MM.1S (cell line): Measurements from ENCODE around the gene MTARC2.
"Not testable (repeated sequence)": the region's sequence is repeated elsewhere in the genome, so short reads cannot be mapped to it uniquely, and the experiment has no call there.

ENCODE experiments used
- DNase-seq: peaks from one replicate; pipeline ENCODE4 v3.0.0-alpha.2; 2015
- H2AFZ ChIP-seq: fragments of 300-600 bp; sonication (generic); 2 replicates; pipeline ENCODE4 v1.6.0; 2016; ENCODE audit warnings: antibody characterized with exemption, low read length
- H3F3A ChIP-seq: fragments of 300-600 bp; sonication (generic); 2 replicates; pipeline ENCODE4 v1.6.1; 2016; ENCODE audit warnings: mild to moderate bottlenecking, antibody characterized with exemption, low read length, moderate library complexity, mixed read lengths; ENCODE audit not compliant: insufficient read depth
- H3K27ac ChIP-seq: fragments of 300-600 bp; sonication (generic); 2 replicates; pipeline ENCODE4 v1.5.1; 2016; ENCODE audit warnings: mild to moderate bottlenecking, low read length
- H3K27me3 ChIP-seq: fragments of 300-600 bp; sonication (generic); replicated peaks from 2 replicates; pipeline ENCODE4 v1.6.0; 2016; ENCODE audit warnings: low read length; ENCODE audit not compliant: insufficient read depth
- H3K36me3 ChIP-seq: fragments of 300-600 bp; sonication (generic); replicated peaks from 2 replicates; pipeline ENCODE4 v1.6.1; 2016; ENCODE audit warnings: mild to moderate bottlenecking, low read length, mixed read lengths; ENCODE audit not compliant: insufficient read depth
- H3K4me1 ChIP-seq: fragments of 300-600 bp; sonication (generic); 2 replicates; pipeline ENCODE4 v1.6.1; 2016; ENCODE audit warnings: low read length, mixed read lengths
- H3K4me2 ChIP-seq: fragments of 300-600 bp; sonication (generic); 2 replicates; pipeline ENCODE4 v1.6.0; 2016; ENCODE audit warnings: low read depth, low read length
- H3K4me3 ChIP-seq: fragments of 300-600 bp; sonication (generic); 2 replicates; pipeline ENCODE4 v1.5.1; 2016; ENCODE audit warnings: low read length, mixed read lengths
- H3K79me2 ChIP-seq: fragments of 300-600 bp; sonication (generic); 2 replicates; pipeline ENCODE4 v1.6.1; 2016; ENCODE audit warnings: mixed run types, low read length, mixed read lengths
- H3K9ac ChIP-seq: fragments of 300-600 bp; sonication (generic); 2 replicates; pipeline ENCODE4 v1.6.1; 2016; ENCODE audit warnings: low read length, mixed read lengths
- H3K9me2 ChIP-seq: fragments of 300-600 bp; sonication (generic); replicated peaks from 2 replicates; pipeline ENCODE4 v1.6.1; 2016; ENCODE audit warnings: mild to moderate bottlenecking, low read length, mixed read lengths; ENCODE audit not compliant: insufficient read depth
- H3K9me3 ChIP-seq: fragments of 300-600 bp; sonication (generic); replicated peaks from 2 replicates; pipeline ENCODE4 v1.6.1; 2016; ENCODE audit warnings: mild to moderate bottlenecking, low read length, mixed read lengths; ENCODE audit not compliant: insufficient read depth
- H4K20me1 ChIP-seq: fragments of 300-600 bp; sonication (generic); 2 replicates; pipeline ENCODE4 v1.6.1; 2016; ENCODE audit warnings: mild to moderate bottlenecking, low read length, moderate library complexity, mixed read lengths; ENCODE audit not compliant: insufficient read depth
- CTCF ChIP-seq: fragments of 300-600 bp; sonication (generic); IDR thresholded peaks from 2 replicates; pipeline ENCODE4 v1.5.1; 2016; ENCODE audit warnings: antibody characterized with exemption, low read length, mixed read lengths
- EZH2 ChIP-seq: fragments of 300-600 bp; sonication (generic); optimal IDR thresholded peaks from 2 replicates; pipeline ENCODE3; 2017; ENCODE audit warnings: low read depth, mild to moderate bottlenecking, antibody characterized with exemption, low read length, mixed read lengths
- EZH2phosphoT487 ChIP-seq: fragments of 300-600 bp; sonication (generic); IDR thresholded peaks from 2 replicates; pipeline ENCODE4 v1.6.1; 2018; ENCODE audit warnings: antibody characterized with exemption, low read length

Gene MTARC2

GRCh38 chr1:220717800-220718640 is 30.1 kb upstream of the MTARC2 start:
- H3K4me3 ChIP-seq: no peak overlapping the region
- no peaks in the 10 kb centered on the region for H3K36me3 ChIP-seq
- H3K4me2 ChIP-seq: peak overlapping the region; percentile 33
- TF ChIP-seq EZH2 (no peak), CTCF (no peak), EZH2phosphoT487 (no peak)
- H3F3A ChIP-seq: no peaks in the 10 kb centered on the region
- no peaks in the 10 kb centered on the region; the same call in 1 of the 2 replicates for H3K4me1 ChIP-seq
- no peaks in the 10 kb centered on the region for H3K79me2 ChIP-seq
- no peaks in the 10 kb centered on the region for H3K9me3 ChIP-seq
- peak overlapping the region; percentile 32; the same call in 1 of the 2 replicates for H2AFZ ChIP-seq
- no peaks in the 10 kb centered on the region for H4K20me1 ChIP-seq
- no peaks in the 10 kb centered on the region for H3K27me3 ChIP-seq
- H3K9me2 ChIP-seq: no peaks in the 10 kb centered on the region
- no peak overlapping the region for H3K27ac ChIP-seq
- no peak for DNase-seq
- no peak overlapping the region for H3K9ac ChIP-seq

DNA sequence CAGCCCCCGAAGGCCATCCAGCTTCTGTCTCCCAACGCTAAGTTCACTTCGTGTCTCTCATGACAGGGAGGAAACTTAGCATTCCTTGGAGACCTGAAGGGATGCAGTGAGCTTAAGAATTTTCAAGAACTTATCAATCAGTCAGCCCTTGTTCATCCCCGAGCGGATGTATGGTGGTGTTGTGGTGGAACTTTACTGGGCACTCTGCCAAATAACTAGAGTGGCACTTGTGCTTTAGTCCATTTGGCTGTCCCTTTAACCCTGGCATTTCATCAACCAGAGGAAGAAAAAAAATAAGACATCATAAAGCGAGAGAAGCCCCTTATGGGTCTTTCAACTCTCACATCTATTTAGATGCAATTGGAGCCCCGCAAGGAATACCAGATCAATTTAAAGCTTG is 26.9 kb upstream of the MTARC2 start:
- H3K36me3 ChIP-seq, H3K4me2 ChIP-seq, H4K20me1 ChIP-seq, H3K9me3 ChIP-seq, H3F3A ChIP-seq, H2AFZ ChIP-seq, H3K4me3 ChIP-seq, H3K4me1 ChIP-seq, H3K79me2 ChIP-seq, H3K9me2 ChIP-seq, H3K27ac ChIP-seq, H3K27me3 ChIP-seq, H3K9ac ChIP-seq, DNase-seq: not testable (repeated sequence)

DNA sequence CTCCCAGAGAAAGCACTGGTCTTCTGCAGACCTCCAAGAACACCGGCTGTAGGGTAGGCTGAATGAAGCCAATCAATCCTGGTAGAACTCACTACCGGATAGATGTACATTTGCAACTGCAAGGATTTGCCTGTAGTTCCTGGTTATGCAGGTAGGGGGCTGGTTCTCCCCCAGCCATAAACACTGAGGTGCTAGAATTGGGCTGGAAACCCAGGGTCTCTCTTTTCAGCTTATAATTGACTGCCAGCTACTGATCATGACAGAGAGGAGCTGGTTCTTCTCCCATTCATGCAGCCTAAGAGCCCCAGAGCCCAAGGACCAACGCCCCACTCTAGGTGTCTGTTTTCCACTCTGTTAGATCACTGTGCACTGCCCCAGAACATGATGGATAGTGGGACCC is 21.5 kb upstream of the MTARC2 start:
- Histone ChIP-seq H2AFZ (no peak overlapping the region), H3K27ac (no peak overlapping the region), H3K4me2 (no peak overlapping the region), H3K9ac (no peak overlapping the region), H3K9me2 (no peaks in the 10 kb centered on the region), H3K79me2 (no peaks in the 10 kb centered on the region), H3K4me3 (no peak overlapping the region), H3K36me3 (no peaks in the 10 kb centered on the region), H4K20me1 (no peaks in the 10 kb centered on the region), H3F3A (no peaks in the 10 kb centered on the region), H3K4me1 (no peaks in the 10 kb centered on the region), H3K27me3 (no peaks in the 10 kb centered on the region), H3K9me3 (no peaks in the 10 kb centered on the region)
- TF ChIP-seq EZH2phosphoT487: no peak
- peak; percentile 47 for TF ChIP-seq CTCF
- no peak for TF ChIP-seq EZH2
- no peak for DNase-seq

DNA sequence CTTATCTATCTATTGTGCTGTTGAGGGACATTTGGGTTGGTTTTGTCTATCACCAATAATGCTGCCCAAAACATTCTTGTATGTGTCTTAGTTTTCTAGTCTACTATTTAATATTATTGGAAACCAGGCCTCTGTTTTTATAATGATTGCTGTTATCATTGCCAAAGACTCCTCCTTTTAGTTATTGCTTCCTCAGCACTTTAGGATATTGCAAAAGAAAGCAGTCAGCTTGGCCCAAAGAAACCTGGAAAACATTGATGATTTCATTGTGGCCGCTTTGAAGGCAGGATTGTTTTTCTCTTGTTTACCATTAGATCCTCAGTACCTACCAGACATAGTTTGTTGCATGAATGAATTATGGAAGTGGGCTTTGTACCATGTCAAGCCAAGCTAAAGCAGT is 20.6 kb upstream of the MTARC2 start:
- Histone ChIP-seq H2AFZ (no peak overlapping the region), H3K79me2 (no peaks in the 10 kb centered on the region), H3K9me2 (no peaks in the 10 kb centered on the region), H3K27ac (no peak overlapping the region), H3K9me3 (no peaks in the 10 kb centered on the region), H3F3A (no peaks in the 10 kb centered on the region), H3K9ac (no peak overlapping the region), H3K4me1 (0 out of 2 replicates have a peak, but pooled peaks cover 3% of the 10 kb centered on the region), H3K36me3 (no peaks in the 10 kb centered on the region), H3K4me2 (no peak overlapping the region), H3K4me3 (no peak overlapping the region), H4K20me1 (no peaks in the 10 kb centered on the region), H3K27me3 (no peaks in the 10 kb centered on the region)
- TF ChIP-seq EZH2phosphoT487 (no peak), CTCF (no peak), EZH2 (no peak)
- DNase-seq: no peak
